HG03520 (cell line): ENCODE results near the gene RPS16.

Experiments used
- ATAC-seq: cut with Tn5 transposase; IDR thresholded peaks from one replicate; pipeline ENCODE4 v1.9.1; 2021; ENCODE audit warnings: mild to moderate bottlenecking, moderate library complexity; ENCODE audit not compliant: unreplicated experiment

The RPS16 gene

GRCh38 chr19:39390451-39390750 is 45.3 kb downstream of the RPS16 start:
- no peak for ATAC-seq

GRCh38 chr19:39389631-39390414 is 45.9 kb downstream of the RPS16 start:
- no peak for ATAC-seq

GRCh38 chr19:39388657-39389056 is 47.1 kb downstream of the RPS16 start:
- no peak for ATAC-seq

- ATAC-seq = no peak
These were observed 49.2 kb downstream of the RPS16 start for GRCh38 chr19:39386557-39386956.

- no peak for ATAC-seq
These were observed 49.9 kb downstream of the RPS16 start for GRCh38 chr19:39385629-39386411.

GRCh38 chr19:39384839-39385568 is 50.7 kb downstream of the RPS16 start:
- ATAC-seq = no peak
